HepG2 (cell line): ENCODE results near the gene AHCYL2. TPM values are rescaled to one million over a fixed set of nuclear protein-coding genes. Genes with fewer than 3 reads are reported as not detected.
"Not testable (repeated sequence)": the region's sequence is repeated elsewhere in the genome, so short reads cannot be mapped to it uniquely, and the experiment has no call there.

Source experiments
- ATAC-seq: fragments of 200-7000 bp; cut with Tn5 transposase; 3 replicates; pipeline ENCODE4 v1.9.1; 2020; ENCODE audit warnings: mild to moderate bottlenecking, moderate library complexity
- BruUV-seq: library from RNA; stranded (reverse); fragments of 400-500 nt; replicated peaks from 2 replicates; lab custom pipeline; 2021; lab: Mats Ljungman, UMichigan
- CTCF ChIA-PET: fragments of 300-600 bp; formaldehyde crosslinking; extraction: SDS; loops from one replicate; lab custom pipeline; 2021; ENCODE audit warnings: low total read pairs, inconsistent platforms, low intra/inter-chr PET ratio; lab: Yijun Ruan, JAX
- POLR2A ChIA-PET: fragments of 350-600 bp; sonication (Branson Sonifier 250); formaldehyde crosslinking; loops from one replicate; lab custom pipeline; 2020; ENCODE audit warnings: antibody characterized with exemption, inconsistent platforms; lab: Yijun Ruan, JAX
- DNase-seq: peaks from one replicate; pipeline ENCODE4 v3.0.0-alpha.2; 2015; ENCODE audit warnings: low spot score
- FAIRE-seq: peaks from 3 replicates; lab custom pipeline; 2011; peaks lifted over from hg19 to GRCh38; lab: Jason Lieb, UNC
- H2AFZ ChIP-seq: one replicate; pipeline ENCODE4 v1.6.1; 2011; ENCODE audit warnings: low read length, inconsistent platforms
- H3K27ac ChIP-seq: fragments of 300-600 bp; 3 replicates; pipeline ENCODE4 v1.8.0; 2011; ENCODE audit warnings: mixed run types, mild to moderate bottlenecking, mixed read lengths, low read length, inconsistent platforms; ENCODE audit not compliant: insufficient read depth; ENCODE audit errors: extremely low read length
- H3K27me3 ChIP-seq, 2 experiments: fragments of 200-600 bp in 1 of 2; 2 replicates in 1 of 2; 3 replicates in 1 of 2; pipeline versions ENCODE4 v1.6.0 to v1.8.0; 2011; ENCODE audit warnings: low read length in 2 of 2, mild to moderate bottlenecking in 2 of 2, moderate library complexity in 2 of 2, inconsistent platforms in 1 of 2; ENCODE audit not compliant: insufficient read depth in 2 of 2, control insufficient read depth in 1 of 2
- H3K36me3 ChIP-seq, 2 experiments: fragments of 200-600 bp in 1 of 2; replicated peaks in 1 of 2; 2 replicates in 1 of 2; 3 replicates in 1 of 2; pipeline versions ENCODE4 v1.5.1 to v1.8.0; 2011; ENCODE audit warnings: low read length in 2 of 2, inconsistent platforms in 1 of 2; ENCODE audit not compliant: insufficient read depth in 2 of 2, control insufficient read depth in 1 of 2
- H3K4me1 ChIP-seq: 2 replicates; pipeline ENCODE4 v1.5.1; 2012; ENCODE audit warnings: low read length, inconsistent platforms; ENCODE audit not compliant: insufficient read depth
- H3K4me2 ChIP-seq: 2 replicates; pipeline ENCODE4 v1.6.0; 2011; ENCODE audit warnings: low read depth, low read length, inconsistent platforms
- H3K4me3 ChIP-seq, 3 experiments: fragments of 200-600 bp in 1 of 3; sonication (generic), shearing (Covaris generic) in 1 of 3; replicated peaks in 1 of 3; 2 replicates each; pipeline ENCODE4 v1.5.1; 2011 to 2016; ENCODE audit warnings: low read length in 3 of 3, inconsistent platforms in 2 of 3, low read depth in 2 of 3, mild to moderate bottlenecking in 2 of 3, control low read depth in 1 of 3, mixed read lengths in 1 of 3; ENCODE audit not compliant: insufficient read depth in 1 of 3
- H3K79me2 ChIP-seq: one replicate; pipeline ENCODE4 v1.6.1; 2011; ENCODE audit warnings: low read length, inconsistent platforms; ENCODE audit not compliant: insufficient read depth
- H3K9ac ChIP-seq: 2 replicates; pipeline ENCODE4 v1.6.0; 2011; ENCODE audit warnings: mild to moderate bottlenecking, low read depth, low read length, inconsistent platforms; ENCODE audit not compliant: insufficient read depth
- H3K9me3 ChIP-seq: 2 replicates; pipeline ENCODE4 v1.5.1; 2012; ENCODE audit warnings: mild to moderate bottlenecking, low read length
- H4K20me1 ChIP-seq: 2 replicates; pipeline ENCODE4 v1.6.0; 2011; ENCODE audit warnings: inconsistent platforms, mild to moderate bottlenecking, low read length, moderate library complexity; ENCODE audit not compliant: insufficient read depth
- ARID3A ChIP-seq: IDR thresholded peaks from 2 replicates; pipeline ENCODE4 v1.6.1; 2012; ENCODE audit warnings: low read depth, low read length, improper control_type of control experiment
- DMTF1 ChIP-seq: sonication (generic); formaldehyde crosslinking; IDR thresholded peaks from 2 replicates; pipeline ENCODE4 v1.4.0; 2020; ENCODE audit warnings: mild to moderate bottlenecking, missing genetic modification reagents
- DRAP1 ChIP-seq: IDR thresholded peaks from 2 replicates; pipeline ENCODE4 v1.6.1; 2016; ENCODE audit warnings: missing genetic modification reagents, missing compliant biosample characterization
- ISX ChIP-seq: sonication (generic); formaldehyde crosslinking; conservative IDR thresholded peaks from 2 replicates; pipeline ENCODE4 v1.5.0; 2020; ENCODE audit warnings: missing genetic modification reagents
- MAFF ChIP-seq: IDR thresholded peaks from 2 replicates; pipeline ENCODE4 v1.6.1; 2011; ENCODE audit warnings: low read depth, low read length, improper control_type of control experiment
- ZKSCAN1 ChIP-seq: fragments of 150-350 bp; IDR thresholded peaks from 2 replicates; pipeline ENCODE4 v1.6.1; 2014; ENCODE audit warnings: low read length
- ZNF382 ChIP-seq: sonication (generic); formaldehyde crosslinking; IDR thresholded peaks from 2 replicates; pipeline ENCODE4 v1.5.0; 2020; ENCODE audit warnings: missing genetic modification reagents, mild to moderate bottlenecking, borderline replicate concordance
- ZNF572 ChIP-seq: sonication (generic); formaldehyde crosslinking; IDR thresholded peaks from 2 replicates; pipeline ENCODE4 v1.5.1; 2020; ENCODE audit warnings: mild to moderate bottlenecking, missing genetic modification reagents
- ZNF576 ChIP-seq: sonication (generic); formaldehyde crosslinking; IDR thresholded peaks from 2 replicates; pipeline ENCODE4 v1.4.0; 2020; ENCODE audit warnings: mild to moderate bottlenecking, missing genetic modification reagents
- WGBS: methylation state at CpG from one replicate; pipeline ENCODE4 v1.1.6; 2017; ENCODE audit warnings: low lambda C conversion rate; 5-methylcytosine and 5-hydroxymethylcytosine counted together
- in situ Hi-C: cut with HindIII; loops from 2 replicates; pipeline ENCODE4 v1.10.0; 2017; ENCODE audit warnings: low pct_unique_long_range_greater_than_20kb; ENCODE audit not compliant: extremely low pct_ligation_motif_present
- intact Hi-C: fragments of 100-400 bp; cut with micrococcal nuclease; formaldehyde crosslinking; loops from one replicate; pipeline ENCODE4 v1.10.0; 2022; ENCODE audit not compliant: unreplicated experiment
- polyA plus RNA-seq, 8 experiments: library from polyadenylated mRNA; depleted of rRNA in 3 of 8; stranded (reverse) in 7 of 8; unstranded in 1 of 8; fragments of >200 nt; fragmentation: Illumina TruSeq in 4 of 8; extraction: Trizol in 4 of 8; gene quantifications; 2 replicates each; pipeline versions ENCODE4 v1.2.1 to v1.2.3, GENCODE V29; 2011 to 2016; ENCODE audit warnings: low read depth in 4 of 8, missing spikeins in 1 of 8, mixed read lengths in 1 of 8; ENCODE audit not compliant: insufficient read depth in 1 of 8
- total RNA-seq, 5 experiments: library from RNA; depleted of rRNA; stranded (reverse); fragments of >200 nt; fragmentation: Illumina TruSeq; extraction: Trizol; gene quantifications; 2 replicates each; pipeline ENCODE4 v1.2.3, GENCODE V29; 2016; ENCODE audit warnings: low read depth in 1 of 5

AHCYL2 gene
- total and polyA plus RNA-seq, 2 of the 13 experiments (the other 11 are each of a cell fraction or from before 2014, with no cell fraction given), result 9.5 to 14.7 TPM

- TF ChIP-seq ZNF382 (no peak), MAFF (no peak), ZKSCAN1 (no peak), DMTF1 (CRISPR knock-in tag) (no peak), ISX (CRISPR knock-in tag) (no peak), DRAP1 (CRISPR knock-in tag) (no peak), ZNF572 (CRISPR knock-in tag) (no peak), ARID3A (no peak), ZNF576 (CRISPR knock-in tag) (no peak)
- TF ChIP-seq, all 625 proteins: peak for 0
Observed at GRCh38 chr7:129443612-129444011, 218.8 kb downstream of the AHCYL2 start (continued).

- H4K20me1 ChIP-seq, H3K9ac ChIP-seq, H3K4me3 ChIP-seq, CTCF ChIA-PET, H3K4me1 ChIP-seq, H3K27me3 ChIP-seq, BruUV-seq, H3K4me2 ChIP-seq, ATAC-seq, intact Hi-C loops, H3K27ac ChIP-seq, H3K9me3 ChIP-seq, H3K79me2 ChIP-seq, POLR2A ChIA-PET, DNase-seq, H2AFZ ChIP-seq, FAIRE-seq, H3K36me3 ChIP-seq, in situ Hi-C loops: not testable (repeated sequence)
- WGBS, result 88% methylated on average over 5 of the region's 5 CpGs
Observed at GRCh38 chr7:129444776-129445175, 219.9 kb downstream of the AHCYL2 start.

- WGBS, result 0% methylated on average over 1 of the region's 2 CpGs
- H3K4me2 ChIP-seq, H3K27me3 ChIP-seq, H3K36me3 ChIP-seq, in situ Hi-C loops, DNase-seq, H4K20me1 ChIP-seq, ATAC-seq, H2AFZ ChIP-seq, intact Hi-C loops, H3K9me3 ChIP-seq, BruUV-seq, CTCF ChIA-PET, H3K9ac ChIP-seq, POLR2A ChIA-PET, H3K27ac ChIP-seq, H3K4me1 ChIP-seq, FAIRE-seq, H3K79me2 ChIP-seq, H3K4me3 ChIP-seq: not testable (repeated sequence)
Observed at GRCh38 chr7:129446925-129447324, 222.1 kb downstream of the AHCYL2 start.
